T-helper 1 cell (primary cell): ENCODE measurements around the gene ENDOV.

Experiments used
- DNase-seq, 5 donors: peaks; one replicate each; pipeline ENCODE4 v3.0.0-alpha.2; 2012 to 2020

The ENDOV gene

DNA sequence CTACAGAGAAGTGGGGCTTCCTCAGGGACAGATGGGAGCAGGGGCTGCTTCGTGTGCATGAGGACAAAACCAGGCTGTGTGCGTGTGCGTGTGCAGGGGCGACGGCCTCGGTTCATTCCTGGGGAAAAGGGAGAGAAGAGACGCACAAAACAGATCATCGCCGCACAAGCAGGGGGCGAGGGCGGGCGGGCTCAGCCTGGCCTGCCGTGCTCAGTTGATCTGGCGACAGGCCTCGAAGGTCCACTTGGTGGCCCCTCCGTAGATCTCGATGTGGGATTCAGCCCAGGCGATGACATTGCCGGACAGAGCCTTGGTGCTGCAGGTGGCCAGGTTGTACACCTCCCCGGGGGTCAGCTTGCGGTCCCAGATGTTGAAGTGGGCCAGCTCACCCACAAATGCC lies 55.6 kb downstream of the ENDOV start:
- no peak for DNase-seq

DNA sequence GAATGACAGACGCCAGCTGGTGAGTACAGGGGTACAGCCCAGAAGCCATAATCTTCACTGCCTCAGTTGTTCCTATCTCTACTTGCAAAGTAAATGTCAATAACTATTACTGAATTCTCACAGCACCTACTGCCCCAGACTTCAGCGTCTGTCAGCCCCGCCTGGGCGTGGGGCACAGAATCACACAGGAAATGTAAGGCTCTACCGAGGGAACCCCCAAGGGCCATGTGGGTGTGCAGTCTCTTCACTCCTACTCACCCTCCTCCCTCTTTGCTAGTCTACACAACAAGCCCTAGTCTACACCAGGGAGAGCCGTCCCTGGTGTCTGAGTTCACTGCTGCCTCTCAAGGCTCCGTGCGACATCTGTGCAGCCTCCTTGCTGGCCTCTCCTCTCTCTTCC lies 57.0 kb downstream of the ENDOV start:
- DNase-seq, result peak in 1 of 5 donors; percentile 22

GRCh38 chr17:80472996-80473395 lies 58.0 kb downstream of the ENDOV start:
- DNase-seq, result no peak

DNA sequence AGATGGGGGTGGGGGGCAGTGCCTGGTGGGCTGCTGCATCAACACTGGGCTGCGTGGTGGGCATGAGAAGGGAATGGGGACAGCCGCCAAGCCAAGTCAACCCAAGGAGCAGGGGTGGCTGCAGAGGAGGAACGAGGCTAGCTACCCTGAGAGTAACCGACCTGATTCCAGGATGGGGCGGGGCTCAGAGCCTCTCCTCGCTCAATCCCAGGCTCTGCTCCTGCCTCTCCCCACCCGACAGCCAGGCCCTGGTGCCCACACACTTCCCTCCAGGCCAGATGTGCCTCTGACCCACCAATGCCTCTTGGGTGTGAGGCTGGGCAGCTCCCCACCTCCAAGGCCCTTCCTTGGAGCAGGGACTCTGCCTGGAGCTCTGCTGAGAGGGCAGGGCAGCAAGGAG lies 58.7 kb downstream of the ENDOV start:
- no peak for DNase-seq

GRCh38 chr17:80474231-80474960 lies 59.4 kb downstream of the ENDOV start:
- peak in 1 of 5 donors; percentile 50 for DNase-seq

- DNase-seq, result no peak
Observed at GRCh38 chr17:80474961-80475909, 60.3 kb downstream of the ENDOV start.

DNA sequence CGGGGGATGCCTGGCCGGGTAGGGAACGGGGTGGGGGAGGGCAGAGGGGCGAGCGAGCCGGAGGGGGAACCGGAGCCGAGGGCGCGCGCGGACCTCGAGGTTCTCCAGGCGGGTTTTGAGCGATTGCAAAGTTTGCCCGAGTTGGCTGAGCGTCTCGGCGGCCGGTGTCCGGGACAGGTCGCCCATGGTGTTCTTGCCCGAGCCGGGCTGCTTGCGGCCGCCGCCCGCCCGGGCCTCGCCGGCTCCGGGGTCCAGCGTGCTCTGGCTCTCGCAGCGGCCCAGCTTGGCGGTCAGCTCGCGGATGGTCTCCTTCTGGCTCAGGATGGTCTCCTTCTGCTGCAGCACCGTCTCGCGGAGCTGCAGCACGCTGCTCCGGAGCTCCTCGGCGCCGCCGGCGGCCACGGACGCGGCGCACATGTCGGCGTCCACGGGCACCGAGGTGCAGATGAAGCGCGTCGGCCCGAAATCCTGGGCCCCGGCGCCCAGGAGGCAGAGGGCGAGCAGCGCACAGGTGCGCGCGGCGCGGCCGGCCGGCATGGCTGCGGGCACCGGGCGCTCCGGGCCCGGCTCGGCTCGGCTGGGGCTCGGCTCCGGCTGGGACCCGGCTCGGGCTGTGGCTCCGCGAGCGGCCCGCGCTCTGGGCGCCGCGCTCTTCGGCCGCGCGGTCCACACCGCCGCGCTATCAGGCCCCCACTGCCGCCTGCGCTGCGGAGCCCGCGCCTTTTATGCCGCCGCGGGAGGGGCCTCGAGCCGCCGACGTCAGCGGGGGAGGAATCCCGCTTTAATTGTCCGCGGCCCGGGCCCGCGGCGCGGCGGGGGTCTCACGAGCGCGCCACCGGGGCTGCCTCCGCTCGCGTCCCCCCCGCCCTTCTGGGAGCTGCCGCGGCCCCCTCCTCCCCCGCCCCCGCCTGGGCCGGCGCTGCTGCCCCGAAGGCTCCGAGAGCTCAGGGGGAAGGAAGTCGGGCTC lies 61.2 kb downstream of the ENDOV start, which contains the start of gene NPTX1:
NPTX1 (minus strand) TSS at position 698 of the 967 bp plus-strand sequence; CDS start at position 537, 161 bp downstream.
- DNase-seq, result no peak

DNA sequence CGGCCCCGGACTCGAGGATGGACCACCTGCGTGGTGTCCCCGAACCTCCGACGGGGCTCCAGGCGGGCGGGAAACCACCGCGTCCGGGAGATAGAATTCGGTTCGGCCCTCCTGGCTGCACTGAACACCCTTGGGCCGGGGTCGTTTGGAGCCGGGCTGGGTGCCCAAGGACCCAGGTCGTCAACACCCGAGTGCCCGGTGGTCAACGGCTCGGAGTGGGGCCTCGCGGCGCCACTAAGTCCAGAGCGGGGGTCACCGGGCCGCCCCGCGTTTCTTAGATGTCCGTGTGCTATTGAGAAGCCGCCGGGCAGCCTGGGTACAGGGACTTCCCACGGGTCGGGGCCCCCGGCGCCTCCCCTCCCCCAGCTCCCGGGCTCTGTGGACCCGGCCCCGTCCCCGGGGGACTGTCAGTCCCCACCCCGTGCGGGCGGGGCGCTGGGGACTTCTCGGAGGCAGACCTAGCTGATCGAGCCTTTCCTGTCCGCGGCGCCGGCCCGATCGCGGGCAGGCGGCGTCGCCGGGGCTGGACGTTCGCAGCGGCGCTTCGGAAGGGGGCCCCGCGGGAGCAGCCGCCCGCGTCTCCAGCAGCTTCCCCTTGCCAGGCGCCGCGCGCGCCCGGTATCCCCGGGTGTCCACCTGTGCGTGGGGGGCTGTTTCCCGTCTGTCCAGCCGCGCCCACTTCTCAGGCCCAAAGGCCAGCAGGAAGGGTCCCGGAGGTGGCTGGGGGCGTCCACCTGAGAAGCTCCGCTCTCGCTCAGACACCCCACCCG lies 62.1 kb downstream of the ENDOV start:
- no peak for DNase-seq

DNA sequence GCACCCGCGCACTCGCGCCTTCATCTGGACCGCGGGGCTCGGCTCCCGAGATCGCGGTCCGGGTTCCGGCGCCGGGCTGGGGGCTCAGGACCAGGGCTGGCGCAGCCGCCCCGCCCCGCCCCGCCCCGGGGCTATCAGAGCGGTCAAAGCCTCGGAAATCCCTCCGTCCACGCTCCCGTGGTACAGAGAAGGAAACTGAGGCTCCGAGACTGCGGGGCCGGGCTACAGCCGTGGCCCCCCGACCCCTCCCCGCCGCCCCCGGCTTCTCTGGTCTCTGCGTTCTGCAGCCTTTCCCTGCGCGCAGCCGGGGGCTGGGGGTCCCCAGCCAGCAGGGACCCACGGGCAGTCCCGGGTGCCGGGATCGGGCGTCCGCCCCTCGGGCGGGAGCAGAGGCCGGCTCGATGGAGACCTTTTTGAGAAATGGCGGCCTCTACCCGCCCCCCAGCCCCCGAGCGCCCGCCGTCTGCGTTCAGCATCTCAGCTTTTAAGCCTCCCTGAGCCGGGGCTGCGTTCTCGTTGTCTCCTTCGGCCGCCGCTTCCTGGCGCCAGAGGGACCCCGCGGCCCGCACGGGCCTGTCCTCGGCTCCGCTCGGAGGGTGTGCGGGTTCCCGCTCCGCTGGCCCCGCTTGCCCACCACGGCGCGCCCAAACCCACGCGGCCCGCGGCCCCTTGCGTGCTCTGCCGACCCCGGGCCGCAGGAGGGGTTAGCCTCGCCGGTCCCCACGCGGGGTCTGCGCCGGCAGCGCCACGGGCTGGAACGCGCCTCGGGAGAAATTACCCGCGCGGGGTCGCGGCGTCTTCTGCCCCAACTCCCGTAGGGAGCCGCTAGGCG lies 62.9 kb downstream of the ENDOV start:
- peak in 1 of 5 donors; percentile 34 for DNase-seq

DNA sequence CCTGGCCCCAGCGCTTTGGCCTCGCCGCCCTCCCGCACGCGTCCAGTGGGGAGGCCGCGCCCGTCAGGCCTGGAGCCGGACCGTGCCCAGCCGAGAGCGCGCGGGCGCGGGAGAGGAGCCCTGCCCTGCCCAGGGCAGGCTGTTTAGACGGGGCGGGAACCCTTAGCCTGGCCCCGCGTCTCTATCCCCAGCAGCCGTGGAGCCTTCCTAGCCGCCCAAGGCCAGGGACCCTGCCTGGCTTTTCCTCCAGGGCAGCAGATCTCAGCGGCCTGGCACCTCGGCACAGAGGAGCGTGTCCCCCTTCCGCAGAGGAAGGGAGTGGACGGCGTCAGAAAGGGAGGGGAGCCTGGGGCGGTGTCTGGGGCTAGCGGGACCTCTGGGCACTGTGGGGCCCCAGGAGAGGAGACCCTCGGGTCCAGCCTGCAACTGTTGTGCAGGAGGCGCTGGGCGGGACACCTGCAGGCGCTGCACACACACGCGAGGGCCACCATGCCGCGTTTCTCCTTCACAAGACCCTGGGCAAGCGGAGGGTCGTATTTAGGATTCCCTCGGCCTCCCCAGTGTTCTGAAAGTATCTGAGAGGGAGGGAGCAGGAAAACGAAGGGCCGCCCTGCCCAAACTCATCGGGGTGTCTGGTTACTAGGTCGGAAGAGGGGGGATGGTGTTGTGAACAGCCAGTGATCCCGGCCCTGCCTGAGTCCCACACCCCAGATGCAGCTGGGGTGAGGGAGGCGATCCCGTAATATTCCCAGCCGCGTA lies 63.7 kb downstream of the ENDOV start:
- DNase-seq, result no peak

DNA sequence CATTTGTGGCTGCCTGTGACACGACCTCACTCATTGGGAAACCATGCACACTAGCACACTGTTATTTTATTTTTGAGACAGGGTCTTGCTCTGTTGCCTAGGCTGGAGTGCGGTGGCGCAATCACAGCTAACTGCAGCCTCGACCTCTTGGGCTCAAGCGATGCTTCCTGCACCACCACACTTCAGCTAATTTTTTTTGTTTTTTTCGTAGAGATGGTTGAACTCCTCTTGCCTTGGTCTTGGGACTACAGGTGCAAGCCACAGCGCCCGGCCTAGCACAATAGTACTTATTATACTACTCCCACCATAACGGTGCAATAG lies 64.2 kb downstream of the ENDOV start:
- no peak for DNase-seq

DNA sequence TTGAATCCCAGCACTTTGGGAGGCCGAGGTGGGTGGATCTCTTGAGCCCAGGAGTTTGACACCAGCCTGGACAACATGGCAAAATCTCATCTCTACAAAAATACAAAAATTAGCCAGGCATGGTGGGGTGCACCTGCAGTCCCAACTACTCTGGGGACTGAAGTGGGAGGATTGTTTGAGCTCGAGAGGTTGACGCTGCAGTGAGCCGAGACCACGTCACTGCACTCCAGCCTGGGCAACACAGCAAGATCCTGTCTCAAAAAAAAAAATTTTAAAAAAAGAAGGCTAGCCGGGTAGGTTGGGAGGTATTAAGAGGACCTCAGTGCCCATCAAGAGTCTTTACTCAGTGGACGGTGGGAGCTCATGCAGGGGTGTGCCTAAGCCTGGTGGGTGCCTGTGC lies 65.3 kb downstream of the ENDOV start:
- DNase-seq, result no peak

DNA sequence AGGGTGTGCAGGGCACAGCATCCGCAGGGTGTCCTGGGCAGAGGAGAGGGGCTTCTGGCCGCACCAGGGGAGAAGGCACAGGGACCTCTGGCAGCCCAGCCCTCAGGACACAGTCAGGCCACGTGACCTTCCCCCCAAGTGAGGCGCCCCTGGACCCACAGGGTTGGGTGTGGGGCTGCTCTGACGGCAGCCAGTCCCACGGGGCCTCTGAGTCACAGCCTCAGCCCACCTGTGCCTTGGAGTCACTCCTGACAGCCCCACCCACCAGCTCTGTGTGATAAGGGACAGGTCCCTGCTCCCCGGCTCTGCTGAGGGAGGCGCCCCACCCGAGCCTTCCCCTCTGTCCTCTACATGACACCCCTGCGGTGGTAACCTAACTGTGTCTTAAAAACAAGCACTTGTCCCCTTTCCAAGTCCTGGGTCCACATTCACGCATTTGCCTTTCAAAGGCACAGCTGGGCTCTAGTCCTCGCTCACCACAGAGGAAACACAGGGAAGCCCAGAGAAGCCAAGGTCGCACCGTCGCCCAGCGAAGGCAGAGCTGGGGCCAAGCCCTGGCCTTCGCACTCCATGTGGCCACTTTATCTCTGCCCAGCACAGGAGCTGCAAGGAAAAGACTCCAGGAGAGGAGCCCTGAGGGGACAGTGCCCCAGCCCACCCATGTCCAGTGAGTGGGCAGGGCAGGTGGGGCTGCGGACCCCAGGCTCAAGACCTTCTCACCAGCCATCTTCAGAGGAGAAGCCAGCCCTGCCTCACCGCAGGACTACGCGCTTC lies 66.5 kb downstream of the ENDOV start:
- DNase-seq, result no peak

- DNase-seq, result no peak
Observed at GRCh38 chr17:80482058-80482318, 67.0 kb downstream of the ENDOV start.

- no peak for DNase-seq
Observed at GRCh38 chr17:80482555-80483308, 67.8 kb downstream of the ENDOV start.

- no peak for DNase-seq
Observed at GRCh38 chr17:80485846-80486245, 70.9 kb downstream of the ENDOV start.

DNA sequence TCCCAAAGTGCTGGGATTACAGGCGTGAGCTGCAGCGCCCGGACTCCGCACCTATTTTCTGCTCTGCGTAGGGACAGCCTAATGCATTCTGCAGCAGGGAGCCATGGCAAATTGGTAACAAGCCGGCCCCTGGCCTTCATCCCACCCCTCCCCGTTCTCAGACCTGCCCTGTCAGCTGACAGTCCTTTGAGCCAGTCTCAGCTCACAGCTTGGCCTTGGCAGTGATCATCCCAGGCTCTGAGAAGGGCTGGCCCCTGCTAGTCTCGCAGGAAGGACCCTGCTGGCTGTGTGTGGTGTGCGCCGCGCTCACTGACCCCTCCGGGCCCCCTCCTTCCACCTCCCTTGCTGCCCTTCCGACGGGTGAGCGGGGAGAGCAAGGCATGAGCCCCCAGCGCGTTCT lies 71.7 kb downstream of the ENDOV start:
- no peak for DNase-seq

DNA sequence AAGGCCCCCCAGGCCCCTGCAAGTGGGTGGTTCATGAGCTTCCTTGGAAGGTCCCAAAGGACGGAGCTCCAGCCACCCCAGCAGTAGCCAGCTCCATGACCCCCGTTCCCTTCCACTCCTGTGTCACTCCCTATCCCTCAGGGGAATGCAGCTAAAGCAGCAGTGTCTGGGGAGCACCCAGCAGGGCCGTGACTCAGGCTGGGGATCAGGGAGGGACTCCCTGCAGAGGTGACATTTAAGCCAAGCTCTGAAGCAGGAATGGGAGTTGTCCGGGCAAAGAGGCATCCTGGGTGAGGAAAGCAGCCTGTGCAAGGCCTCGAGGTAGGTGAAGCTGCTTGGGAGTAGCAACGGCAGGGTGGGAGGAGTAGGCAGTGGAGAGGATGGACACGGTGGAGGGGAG lies 72.5 kb downstream of the ENDOV start:
- DNase-seq, result no peak
